Endothelial cell (in vitro differentiated cells): ENCODE data around the gene NDUFB11. TPM values are rescaled to one million over a fixed set of nuclear protein-coding genes. Genes with fewer than 3 reads are reported as not detected.

Experiments used
- DNase-seq: peaks from one replicate; pipeline ENCODE4 v3.0.0; 2021; ENCODE audit warnings: low spot score
- H3K27ac Mint-ChIP-seq: one replicate; pipeline ENCODE4 v1.8.0; 2021; ENCODE audit warnings: mixed read lengths, inconsistent platforms; ENCODE audit not compliant: unreplicated experiment
- H3K27me3 Mint-ChIP-seq: one replicate; pipeline ENCODE4 v1.8.0; 2021; ENCODE audit warnings: mild to moderate bottlenecking, moderate library complexity, mixed read lengths, inconsistent platforms; ENCODE audit not compliant: unreplicated experiment
- H3K36me3 Mint-ChIP-seq: one replicate; pipeline ENCODE4 v1.8.0; 2021; ENCODE audit warnings: mild to moderate bottlenecking, low read depth, mixed read lengths, inconsistent platforms; ENCODE audit not compliant: unreplicated experiment
- H3K4me1 Mint-ChIP-seq: one replicate; pipeline ENCODE4 v1.8.0; 2021; ENCODE audit warnings: mild to moderate bottlenecking, mixed read lengths, inconsistent platforms; ENCODE audit not compliant: unreplicated experiment
- H3K4me3 Mint-ChIP-seq: one replicate; pipeline ENCODE4 v1.8.0; 2021; ENCODE audit warnings: mild to moderate bottlenecking, mixed read lengths, inconsistent platforms; ENCODE audit not compliant: unreplicated experiment
- H3K9me3 Mint-ChIP-seq: one replicate; pipeline ENCODE4 v1.8.0; 2021; ENCODE audit warnings: mixed read lengths, inconsistent platforms; ENCODE audit not compliant: unreplicated experiment
- total RNA-seq: library from RNA; stranded (reverse); fragmentation: NEBNext Ultra II Directional; extraction: Animal tissue kit (Norgen Biotek cat#: 25700); gene quantifications from one replicate; pipeline ENCODE4 v1.2.1, GENCODE V29; 2021; ENCODE audit not compliant: unreplicated experiment
- TF ChIP-seq, protein P1 (sequence below): fragments of 200-600 bp; sonication (generic); IDR thresholded peaks from one replicate; pipeline ENCODE4 v1.5.0; 2021; ENCODE audit warnings: antibody characterized with exemption; ENCODE audit not compliant: unreplicated experiment

The NDUFB11 gene
- total RNA-seq, 1 donor from 2014 or later: 81.5 TPM

DNA sequence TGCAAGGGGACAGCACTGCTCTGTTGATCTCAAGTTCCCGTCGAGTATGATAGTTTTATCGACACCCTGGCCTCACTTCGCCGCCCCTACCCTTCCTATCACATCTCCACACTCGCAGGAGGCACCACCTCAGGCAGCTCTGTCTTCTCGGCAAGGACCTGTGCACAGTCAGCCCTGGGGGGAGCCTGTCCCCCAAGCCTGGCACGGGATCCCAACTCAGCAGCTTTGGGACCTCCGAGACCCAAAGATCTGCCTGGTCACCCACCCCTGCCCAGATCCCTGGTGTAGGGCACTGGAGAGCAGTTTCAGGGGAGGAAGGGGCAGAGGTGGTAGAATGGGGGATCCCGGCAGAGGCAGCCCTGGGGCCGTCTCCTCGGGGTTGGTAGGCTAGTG lies 31.1 kb upstream of the NDUFB11 start:
- no peaks in the 10 kb centered on the region for H3K4me1 Mint-ChIP-seq
- TF ChIP-seq, protein P1, sequence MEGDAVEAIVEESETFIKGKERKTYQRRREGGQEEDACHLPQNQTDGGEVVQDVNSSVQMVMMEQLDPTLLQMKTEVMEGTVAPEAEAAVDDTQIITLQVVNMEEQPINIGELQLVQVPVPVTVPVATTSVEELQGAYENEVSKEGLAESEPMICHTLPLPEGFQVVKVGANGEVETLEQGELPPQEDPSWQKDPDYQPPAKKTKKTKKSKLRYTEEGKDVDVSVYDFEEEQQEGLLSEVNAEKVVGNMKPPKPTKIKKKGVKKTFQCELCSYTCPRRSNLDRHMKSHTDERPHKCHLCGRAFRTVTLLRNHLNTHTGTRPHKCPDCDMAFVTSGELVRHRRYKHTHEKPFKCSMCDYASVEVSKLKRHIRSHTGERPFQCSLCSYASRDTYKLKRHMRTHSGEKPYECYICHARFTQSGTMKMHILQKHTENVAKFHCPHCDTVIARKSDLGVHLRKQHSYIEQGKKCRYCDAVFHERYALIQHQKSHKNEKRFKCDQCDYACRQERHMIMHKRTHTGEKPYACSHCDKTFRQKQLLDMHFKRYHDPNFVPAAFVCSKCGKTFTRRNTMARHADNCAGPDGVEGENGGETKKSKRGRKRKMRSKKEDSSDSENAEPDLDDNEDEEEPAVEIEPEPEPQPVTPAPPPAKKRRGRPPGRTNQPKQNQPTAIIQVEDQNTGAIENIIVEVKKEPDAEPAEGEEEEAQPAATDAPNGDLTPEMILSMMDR: no peak
- H3K27me3 Mint-ChIP-seq: peaks cover 1% of the 10 kb centered on the region
- peaks cover 19% of the 10 kb centered on the region for H3K36me3 Mint-ChIP-seq
- peak overlapping the region; percentile 15 for H3K4me3 Mint-ChIP-seq
- H3K27ac Mint-ChIP-seq: no peak overlapping the region
- H3K9me3 Mint-ChIP-seq: no peaks in the 10 kb centered on the region
- DNase-seq: no peak

DNA sequence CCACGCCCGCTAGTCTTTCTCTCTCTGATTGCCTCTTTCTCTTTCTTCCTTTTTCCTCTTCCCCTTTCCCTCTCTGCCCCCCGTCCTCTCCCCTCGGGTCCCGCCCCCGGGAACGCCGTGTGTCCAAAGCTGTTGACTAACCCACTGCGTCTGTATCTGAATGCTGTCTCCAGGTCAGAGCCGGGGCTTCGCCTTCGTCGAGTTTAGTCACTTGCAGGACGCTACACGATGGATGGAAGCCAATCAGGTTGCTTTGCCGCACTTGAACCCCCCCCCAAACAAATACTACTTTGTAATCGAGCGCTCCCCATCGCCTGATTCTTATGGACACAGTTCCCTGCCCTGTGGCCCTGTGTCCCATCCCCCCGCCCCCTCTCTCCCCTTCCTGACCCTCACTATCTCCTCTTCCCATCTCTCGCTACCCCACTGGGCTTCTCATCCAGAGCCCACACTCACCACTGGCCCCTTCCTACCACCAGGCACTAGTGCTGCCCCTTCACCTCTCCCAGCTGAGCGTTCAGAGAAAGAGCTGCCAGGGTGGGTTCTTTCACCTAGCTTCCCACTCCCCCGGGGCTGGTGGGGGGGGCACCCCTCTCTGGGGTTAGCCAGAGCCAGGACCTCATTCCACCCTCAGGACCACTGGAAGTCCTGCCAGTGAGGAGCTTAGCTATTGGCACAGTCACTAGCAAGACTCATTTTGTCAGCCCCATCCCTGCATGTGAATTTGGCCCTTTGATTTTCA lies 30.5 kb upstream of the NDUFB11 start:
- DNase-seq: no peak
- Mint-ChIP-seq H3K27me3 (no peaks in the 10 kb centered on the region), H3K36me3 (peaks cover 19% of the 10 kb centered on the region), H3K4me1 (no peaks in the 10 kb centered on the region), H3K9me3 (no peaks in the 10 kb centered on the region), H3K4me3 (peak overlapping the region; percentile 15), H3K27ac (no peak overlapping the region)
- TF ChIP-seq, protein P1: no peak

DNA sequence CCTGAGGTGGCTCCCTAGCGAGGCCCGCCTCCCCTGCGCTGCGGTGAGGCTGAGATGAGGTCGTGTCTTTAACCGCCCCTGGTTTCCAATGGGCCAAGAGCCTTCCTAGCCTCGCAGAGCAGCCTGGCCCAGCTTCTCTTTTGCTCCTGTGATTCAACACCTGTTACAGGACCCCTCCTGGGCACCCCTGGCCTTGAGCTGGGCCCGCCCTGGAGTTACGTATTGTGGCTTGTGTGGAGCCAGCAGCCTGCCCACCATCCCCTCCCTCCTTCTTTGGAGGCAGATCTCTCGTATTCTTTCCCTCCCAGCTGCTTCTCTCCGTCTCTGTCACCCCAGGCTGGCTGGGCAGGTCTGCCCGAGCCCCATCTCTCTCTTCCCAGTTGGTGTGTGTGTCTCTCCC lies 29.9 kb upstream of the NDUFB11 start:
- Mint-ChIP-seq H3K27me3 (no peaks in the 10 kb centered on the region), H3K4me1 (no peaks in the 10 kb centered on the region), H3K27ac (no peak overlapping the region), H3K4me3 (no peak overlapping the region), H3K9me3 (no peaks in the 10 kb centered on the region), H3K36me3 (peaks cover 19% of the 10 kb centered on the region)
- no peak for DNase-seq
- TF ChIP-seq, protein P1: no peak

DNA sequence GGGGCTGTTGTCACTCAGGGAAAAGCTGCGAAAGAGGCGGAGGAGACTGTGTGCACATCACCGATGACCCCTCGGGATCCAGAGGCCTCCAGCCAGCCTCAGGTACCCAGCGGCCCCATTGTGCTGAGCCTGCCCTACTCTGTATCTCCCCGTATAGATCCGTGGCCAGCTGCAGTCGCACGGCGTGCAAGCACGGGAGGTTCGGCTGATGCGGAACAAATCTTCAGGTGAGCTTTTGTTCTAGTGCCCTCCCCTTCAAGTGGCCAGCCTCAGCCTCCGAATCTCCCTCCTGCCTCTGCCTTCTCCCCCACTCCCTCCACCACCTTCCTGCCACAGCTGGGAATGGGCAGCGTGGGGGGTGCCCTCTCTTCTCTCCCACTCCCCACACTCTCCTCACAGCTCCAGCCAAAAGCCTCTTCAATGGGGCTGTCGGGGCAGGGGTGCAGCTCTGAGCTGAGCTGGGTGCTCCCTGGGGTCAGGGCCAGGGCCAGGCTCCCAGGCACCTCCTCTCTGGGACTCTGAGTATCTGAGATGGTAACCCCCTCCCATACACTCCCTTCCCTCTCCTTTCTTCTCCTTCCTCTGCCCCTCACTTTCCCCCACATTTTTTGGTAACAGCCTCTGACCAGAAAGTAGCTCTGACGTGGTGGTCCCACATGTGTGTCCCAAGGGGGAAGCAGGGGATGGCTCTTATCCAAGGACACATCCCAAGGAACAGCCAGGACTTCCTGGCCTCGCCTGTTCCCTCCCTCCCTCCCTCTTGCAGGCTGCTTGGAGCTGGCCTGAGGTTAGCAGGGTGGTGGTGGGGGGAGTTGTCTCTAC lies 28.7 kb upstream of the NDUFB11 start:
- no peak overlapping the region for H3K27ac Mint-ChIP-seq
- peaks cover 24% of the 10 kb centered on the region for H3K36me3 Mint-ChIP-seq
- TF ChIP-seq, protein P1: no peak
- no peaks in the 10 kb centered on the region for H3K27me3 Mint-ChIP-seq
- H3K4me3 Mint-ChIP-seq: no peak overlapping the region
- no peak for DNase-seq
- no peaks in the 10 kb centered on the region for H3K9me3 Mint-ChIP-seq
- H3K4me1 Mint-ChIP-seq: no peaks in the 10 kb centered on the region

DNA sequence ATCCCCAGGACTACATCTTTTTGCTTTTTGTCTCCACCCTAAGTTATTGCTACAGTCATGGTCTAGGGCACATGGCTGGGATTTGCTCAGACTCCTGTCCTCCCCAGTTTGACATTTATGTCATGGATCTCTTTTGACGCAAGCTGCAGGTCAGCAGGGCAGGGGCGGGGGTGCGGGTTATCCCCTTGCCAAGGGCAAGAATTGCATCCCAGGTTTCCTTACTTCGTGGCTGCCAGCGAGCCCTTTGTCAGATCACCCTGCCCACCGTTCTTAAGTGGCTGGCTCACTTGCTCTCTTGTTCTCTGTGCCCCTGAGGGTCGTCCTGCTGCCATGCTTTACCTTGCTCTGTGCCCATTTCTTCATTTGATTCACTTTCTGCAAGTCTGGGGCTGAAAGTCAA lies 28.0 kb upstream of the NDUFB11 start:
- H3K36me3 Mint-ChIP-seq: peaks cover 19% of the 10 kb centered on the region
- H3K27me3 Mint-ChIP-seq: no peaks in the 10 kb centered on the region
- no peaks in the 10 kb centered on the region for H3K9me3 Mint-ChIP-seq
- no peaks in the 10 kb centered on the region for H3K4me1 Mint-ChIP-seq
- H3K27ac Mint-ChIP-seq: no peak overlapping the region
- TF ChIP-seq, protein P1: no peak
- no peak overlapping the region for H3K4me3 Mint-ChIP-seq
- no peak for DNase-seq
